HepG2 (cell line): ENCODE results near the gene C5orf47. TPM values are rescaled to one million over a fixed set of nuclear protein-coding genes. Genes with fewer than 3 reads are reported as not detected.

ENCODE experiments used
- ATAC-seq: fragments of 200-7000 bp; cut with Tn5 transposase; 3 replicates; pipeline ENCODE4 v1.9.1; 2020; ENCODE audit warnings: mild to moderate bottlenecking, moderate library complexity
- Bru-seq: library from RNA; stranded (reverse); fragments of 400-500 nt; gene quantifications from one replicate; lab custom pipeline; 2021; lab: Mats Ljungman, UMichigan
- BruChase-seq, 2 experiments: library from RNA; stranded (reverse); fragments of 400-500 nt; gene quantifications; one replicate each; lab custom pipeline; 2021; lab: Mats Ljungman, UMichigan
- BruUV-seq: library from RNA; stranded (reverse); fragments of 400-500 nt; replicated peaks from 2 replicates; lab custom pipeline; 2021; lab: Mats Ljungman, UMichigan
- CTCF ChIA-PET: fragments of 300-600 bp; formaldehyde crosslinking; extraction: SDS; loops from one replicate; lab custom pipeline; 2021; ENCODE audit warnings: low total read pairs, inconsistent platforms, low intra/inter-chr PET ratio; lab: Yijun Ruan, JAX
- POLR2A ChIA-PET: fragments of 350-600 bp; sonication (Branson Sonifier 250); formaldehyde crosslinking; loops from one replicate; lab custom pipeline; 2020; ENCODE audit warnings: antibody characterized with exemption, inconsistent platforms; lab: Yijun Ruan, JAX
- DNase-seq: peaks from one replicate; pipeline ENCODE4 v3.0.0-alpha.2; 2015; ENCODE audit warnings: low spot score
- FAIRE-seq: peaks from 3 replicates; lab custom pipeline; 2011; peaks lifted over from hg19 to GRCh38; lab: Jason Lieb, UNC
- H2AFZ ChIP-seq: one replicate; pipeline ENCODE4 v1.6.1; 2011; ENCODE audit warnings: low read length, inconsistent platforms
- H3K27ac ChIP-seq: fragments of 300-600 bp; 3 replicates; pipeline ENCODE4 v1.8.0; 2011; ENCODE audit warnings: mixed run types, mild to moderate bottlenecking, mixed read lengths, low read length, inconsistent platforms; ENCODE audit not compliant: insufficient read depth; ENCODE audit errors: extremely low read length
- H3K27me3 ChIP-seq, 2 experiments: fragments of 200-600 bp in 1 of 2; 2 replicates in 1 of 2; 3 replicates in 1 of 2; pipeline versions ENCODE4 v1.6.0 to v1.8.0; 2011; ENCODE audit warnings: low read length in 2 of 2, mild to moderate bottlenecking in 2 of 2, moderate library complexity in 2 of 2, inconsistent platforms in 1 of 2; ENCODE audit not compliant: insufficient read depth in 2 of 2, control insufficient read depth in 1 of 2
- H3K36me3 ChIP-seq, 2 experiments: fragments of 200-600 bp in 1 of 2; replicated peaks in 1 of 2; 2 replicates in 1 of 2; 3 replicates in 1 of 2; pipeline versions ENCODE4 v1.5.1 to v1.8.0; 2011; ENCODE audit warnings: low read length in 2 of 2, inconsistent platforms in 1 of 2; ENCODE audit not compliant: insufficient read depth in 2 of 2, control insufficient read depth in 1 of 2
- H3K4me1 ChIP-seq: 2 replicates; pipeline ENCODE4 v1.5.1; 2012; ENCODE audit warnings: low read length, inconsistent platforms; ENCODE audit not compliant: insufficient read depth
- H3K4me2 ChIP-seq: 2 replicates; pipeline ENCODE4 v1.6.0; 2011; ENCODE audit warnings: low read depth, low read length, inconsistent platforms
- H3K4me3 ChIP-seq, 3 experiments: fragments of 200-600 bp in 1 of 3; sonication (generic), shearing (Covaris generic) in 1 of 3; replicated peaks in 1 of 3; 2 replicates each; pipeline ENCODE4 v1.5.1; 2011 to 2016; ENCODE audit warnings: low read length in 3 of 3, inconsistent platforms in 2 of 3, low read depth in 2 of 3, mild to moderate bottlenecking in 2 of 3, control low read depth in 1 of 3, mixed read lengths in 1 of 3; ENCODE audit not compliant: insufficient read depth in 1 of 3
- H3K79me2 ChIP-seq: one replicate; pipeline ENCODE4 v1.6.1; 2011; ENCODE audit warnings: low read length, inconsistent platforms; ENCODE audit not compliant: insufficient read depth
- H3K9ac ChIP-seq: 2 replicates; pipeline ENCODE4 v1.6.0; 2011; ENCODE audit warnings: mild to moderate bottlenecking, low read depth, low read length, inconsistent platforms; ENCODE audit not compliant: insufficient read depth
- H3K9me3 ChIP-seq: 2 replicates; pipeline ENCODE4 v1.5.1; 2012; ENCODE audit warnings: mild to moderate bottlenecking, low read length
- H4K20me1 ChIP-seq: 2 replicates; pipeline ENCODE4 v1.6.0; 2011; ENCODE audit warnings: inconsistent platforms, mild to moderate bottlenecking, low read length, moderate library complexity; ENCODE audit not compliant: insufficient read depth
- KLF6 ChIP-seq: IDR thresholded peaks from 2 replicates; pipeline ENCODE4 v1.8.0; 2016; ENCODE audit warnings: missing biosample characterization, missing genetic modification reagents
- MED13 ChIP-seq: sonication (generic); formaldehyde crosslinking; IDR thresholded peaks from 2 replicates; pipeline ENCODE4 v1.5.0; 2020; ENCODE audit warnings: missing genetic modification reagents
- MED8 ChIP-seq: sonication (generic); formaldehyde crosslinking; IDR thresholded peaks from 2 replicates; pipeline ENCODE4 v1.8.1; 2023; ENCODE audit warnings: mild to moderate bottlenecking, missing genetic modification reagents; ENCODE audit not compliant: insufficient replicate concordance
- ZBTB49 ChIP-seq: sonication (generic); formaldehyde crosslinking; IDR thresholded peaks from 2 replicates; pipeline ENCODE4 v1.4.0; 2020; ENCODE audit warnings: missing genetic modification reagents, borderline replicate concordance
- ZNF567 ChIP-seq: sonication (generic); formaldehyde crosslinking; IDR thresholded peaks from 2 replicates; pipeline ENCODE4 v1.8.1; 2023; ENCODE audit warnings: mild to moderate bottlenecking, missing genetic modification reagents, borderline replicate concordance
- ZNF772 ChIP-seq: sonication (generic); formaldehyde crosslinking; IDR thresholded peaks from 2 replicates; pipeline ENCODE4 v1.5.0; 2020; ENCODE audit warnings: mild to moderate bottlenecking, missing genetic modification reagents
- WGBS: methylation state at CpG from one replicate; pipeline ENCODE4 v1.1.6; 2017; ENCODE audit warnings: low lambda C conversion rate; 5-methylcytosine and 5-hydroxymethylcytosine counted together
- in situ Hi-C: cut with HindIII; loops from 2 replicates; pipeline ENCODE4 v1.10.0; 2017; ENCODE audit warnings: low pct_unique_long_range_greater_than_20kb; ENCODE audit not compliant: extremely low pct_ligation_motif_present
- intact Hi-C: fragments of 100-400 bp; cut with micrococcal nuclease; formaldehyde crosslinking; loops from one replicate; pipeline ENCODE4 v1.10.0; 2022; ENCODE audit not compliant: unreplicated experiment
- long read RNA-seq, 2 experiments: library from RNA in 1 of 2; library from polyadenylated mRNA in 1 of 2; stranded (forward) in 1 of 2; unstranded in 1 of 2; transcript quantifications; one replicate each; pipeline ENCODE4 v2.0.0, GENCODE V29; 2019 to 2022
- polyA minus RNA-seq, 3 experiments: library from RNA; depleted of rRNA, polyadenylated mRNA; stranded (reverse); fragments of >200 nt; gene quantifications; 2 replicates each; pipeline ENCODE4 v1.2.3, GENCODE V29; 2011; ENCODE audit warnings: low replicate concordance in 1 of 3
- polyA plus RNA-seq, 8 experiments: library from polyadenylated mRNA; depleted of rRNA in 3 of 8; stranded (reverse) in 7 of 8; unstranded in 1 of 8; fragments of >200 nt; fragmentation: Illumina TruSeq in 4 of 8; extraction: Trizol in 4 of 8; gene quantifications; 2 replicates each; pipeline versions ENCODE4 v1.2.1 to v1.2.3, GENCODE V29; 2011 to 2016; ENCODE audit warnings: low read depth in 4 of 8, missing spikeins in 1 of 8, mixed read lengths in 1 of 8; ENCODE audit not compliant: insufficient read depth in 1 of 8
- total RNA-seq, 5 experiments: library from RNA; depleted of rRNA; stranded (reverse); fragments of >200 nt; fragmentation: Illumina TruSeq; extraction: Trizol; gene quantifications; 2 replicates each; pipeline ENCODE4 v1.2.3, GENCODE V29; 2016; ENCODE audit warnings: low read depth in 1 of 5

Gene C5orf47
- total RNA-seq (2016; rRNA removed; fragmentation: Illumina TruSeq; extraction: Trizol) (not detected in 2 replicates), polyA plus RNA-seq (2011; rRNA removed) (0.04 TPM in 1 of 2 replicates, not detected in the other), polyA minus RNA-seq (2011; rRNA and poly(A)+ RNA removed; ENCODE audit: low replicate concordance) (0.06 TPM in 1 of 2 replicates, not detected in the other), Bru-seq, nascent RNA (percentile 14 among the genes with signal in this experiment), BruChase-seq, experiment 1, labeled RNA remaining after a 6-hour chase (percentile 33 among the genes with signal in this experiment), BruChase-seq, experiment 2, labeled RNA remaining after a 2-hour chase (percentile 39 among the genes with signal in this experiment)
- total RNA-seq (2016; cell fraction: cytosol; rRNA removed; fragmentation: Illumina TruSeq; extraction: Trizol; ENCODE audit: low read depth), result not detected in 2 replicates
- total RNA-seq (2016; cell fraction: insoluble cytoplasmic fraction; rRNA removed; fragmentation: Illumina TruSeq; extraction: Trizol), result not detected in 2 replicates
- total RNA-seq (2016; cell fraction: membrane; rRNA removed; fragmentation: Illumina TruSeq; extraction: Trizol), result not detected in 2 replicates
- not detected in 2 replicates for total RNA-seq (2016; cell fraction: nucleus; rRNA removed; fragmentation: Illumina TruSeq; extraction: Trizol)
- polyA plus RNA-seq (2011; cell fraction: cytosol; rRNA removed), result 0.06 TPM in 1 of 2 replicates, not detected in the other
- not detected in 2 replicates for polyA plus RNA-seq (2011; cell fraction: nucleus; rRNA removed)
- 0.05 and 0.20 TPM in 2 replicates for polyA plus RNA-seq (2012)
- not detected in 2 replicates for polyA plus RNA-seq (2016; cell fraction: cytosol; fragmentation: Illumina TruSeq; extraction: Trizol; ENCODE audit: low read depth)
- polyA plus RNA-seq (2016; cell fraction: insoluble cytoplasmic fraction; fragmentation: Illumina TruSeq; extraction: Trizol; ENCODE audit: low read depth), result not detected in 2 replicates
- polyA plus RNA-seq (2016; cell fraction: membrane; fragmentation: Illumina TruSeq; extraction: Trizol; ENCODE audit: low read depth), result 0.08 TPM in 1 of 2 replicates, not detected in the other
- polyA plus RNA-seq (2016; cell fraction: nucleus; fragmentation: Illumina TruSeq; extraction: Trizol; ENCODE audit: insufficient read depth, low read depth), result not detected in 2 replicates
- polyA minus RNA-seq (2011; cell fraction: cytosol; rRNA and poly(A)+ RNA removed), result not detected in 2 replicates
- polyA minus RNA-seq (2011; cell fraction: nucleus; rRNA and poly(A)+ RNA removed), result 0.26 TPM in 1 of 2 replicates, not detected in the other
- long read RNA-seq, experiment 1, result 0 reads
- long read RNA-seq, experiment 2, result 0 reads

GRCh38 chr5:173988554-173989431 lies at the start of gene C5orf47:
Gene C5orf47, plus strand, starts transcription at chr5:173989170. Its CDS starts 94 bp downstream, at chr5:173989264.
- CTCF ChIA-PET, result no interaction called here
- no peaks in the 10 kb centered on the region for H3K9me3 ChIP-seq
- no peaks in the 10 kb centered on the region for H3K79me2 ChIP-seq
- POLR2A ChIA-PET, result no interaction called here
- DNase-seq (no peak), ATAC-seq (no peak), FAIRE-seq (no peak)
- no peak within 1 kb of the TSS for H3K27ac ChIP-seq
- H3K27me3 ChIP-seq, result no peaks in the 10 kb centered on the region
- in situ Hi-C loops, result no loop called here
- no peak for TF ChIP-seq MED13 (CRISPR knock-in tag)
- no peak for TF ChIP-seq ZNF772 (CRISPR knock-in tag)
- TF ChIP-seq ZBTB49 (CRISPR knock-in tag), result no peak
- TF ChIP-seq KLF6 (CRISPR knock-in tag), result no peak
- TF ChIP-seq ZNF567 (CRISPR knock-in tag), result no peak
- no peak for TF ChIP-seq MED8 (CRISPR knock-in tag)
- intact Hi-C loops, result no loop called here
- no peaks in the 10 kb centered on the region for H3K36me3 ChIP-seq
- H3K4me3 ChIP-seq, result no peak within 1 kb of the TSS
- no peak within 1 kb of the TSS for H3K9ac ChIP-seq
- no peaks in the 10 kb centered on the region for H3K4me1 ChIP-seq
- H3K4me2 ChIP-seq, result no peak within 1 kb of the TSS
- BruUV-seq, result no TSS peak
- H4K20me1 ChIP-seq, result no peaks in the 10 kb centered on the region
- H2AFZ ChIP-seq, result no peak within 1 kb of the TSS
- 84% methylated on average over 51 of the region's 51 CpGs for WGBS
